GM12878 (cell line): ENCODE measurements around the gene RASGRF2.

ENCODE experiments used
- CHD2 ChIP-seq: IDR thresholded peaks from 2 replicates; pipeline ENCODE4 v1.6.1; 2011; ENCODE audit warnings: low read depth, low read length, improper control_type of control experiment, borderline replicate concordance
- GABPA ChIP-seq: IDR thresholded peaks from 2 replicates; pipeline ENCODE4 v1.6.1; 2014; ENCODE audit warnings: antibody characterized with exemption, low read depth, mild to moderate bottlenecking, inconsistent platforms
- POLR2A ChIP-seq: IDR thresholded peaks from 2 replicates; pipeline ENCODE4 v1.6.1; 2011; ENCODE audit warnings: low read depth, mild to moderate bottlenecking, low read length
- SUPT20H ChIP-seq: IDR thresholded peaks from 2 replicates; pipeline ENCODE4 v1.6.1; 2011; ENCODE audit warnings: low read depth, mild to moderate bottlenecking, low read length, moderate library complexity, borderline replicate concordance; ENCODE audit not compliant: control insufficient read depth
- TF ChIP-seq, protein P1 (sequence below): IDR thresholded peaks from 2 replicates; pipeline ENCODE4 v1.6.1; 2012; ENCODE audit warnings: low read depth, low read length, improper control_type of control experiment
- TF ChIP-seq, protein P2 (sequence below): IDR thresholded peaks from 2 replicates; pipeline ENCODE4 v1.6.1; 2011; ENCODE audit warnings: mild to moderate bottlenecking, low read depth, low read length, moderate library complexity; ENCODE audit not compliant: insufficient replicate concordance
- TF ChIP-seq, protein P3 (sequence below), 3 experiments: IDR thresholded peaks in 2 of 3; conservative IDR thresholded peaks in 1 of 3; 2 replicates each; pipeline ENCODE4 v1.5.1; 2011; ENCODE audit warnings: low read depth in 3 of 3, low read length in 3 of 3, mild to moderate bottlenecking in 3 of 3, control low read depth in 2 of 3, moderate library complexity in 2 of 3, inconsistent platforms in 1 of 3, mixed read lengths in 1 of 3; ENCODE audit not compliant: control insufficient read depth in 2 of 3, insufficient read depth in 1 of 3; ENCODE audit errors: extremely low read depth in 1 of 3

DNA sequence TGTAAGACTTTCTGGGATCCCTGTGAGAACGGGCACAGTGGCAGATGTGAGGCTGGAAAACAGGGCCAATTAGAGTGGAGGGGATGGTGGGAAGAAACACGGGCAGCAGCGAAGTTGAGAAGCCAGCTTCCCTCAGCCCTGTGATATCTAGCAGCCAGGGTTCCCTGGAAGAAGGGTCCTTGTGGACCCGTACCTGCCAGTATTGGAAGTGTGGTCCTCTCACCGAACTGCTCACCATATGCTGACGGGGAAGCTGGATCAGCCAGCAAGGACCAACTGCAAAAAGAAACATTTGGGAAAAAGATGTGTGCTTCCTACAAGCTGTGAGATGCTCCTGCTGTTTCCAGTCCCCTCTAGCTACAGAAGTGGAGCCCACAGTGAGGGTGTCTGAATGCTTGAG lies 286.5 kb downstream of the RASGRF2 start:
- TF ChIP-seq GABPA (no peak), SUPT20H (no peak), POLR2A (no peak), CHD2 (no peak)
- TF ChIP-seq, protein P1, sequence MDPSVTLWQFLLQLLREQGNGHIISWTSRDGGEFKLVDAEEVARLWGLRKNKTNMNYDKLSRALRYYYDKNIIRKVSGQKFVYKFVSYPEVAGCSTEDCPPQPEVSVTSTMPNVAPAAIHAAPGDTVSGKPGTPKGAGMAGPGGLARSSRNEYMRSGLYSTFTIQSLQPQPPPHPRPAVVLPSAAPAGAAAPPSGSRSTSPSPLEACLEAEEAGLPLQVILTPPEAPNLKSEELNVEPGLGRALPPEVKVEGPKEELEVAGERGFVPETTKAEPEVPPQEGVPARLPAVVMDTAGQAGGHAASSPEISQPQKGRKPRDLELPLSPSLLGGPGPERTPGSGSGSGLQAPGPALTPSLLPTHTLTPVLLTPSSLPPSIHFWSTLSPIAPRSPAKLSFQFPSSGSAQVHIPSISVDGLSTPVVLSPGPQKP: no peak
- TF ChIP-seq, protein P2, sequence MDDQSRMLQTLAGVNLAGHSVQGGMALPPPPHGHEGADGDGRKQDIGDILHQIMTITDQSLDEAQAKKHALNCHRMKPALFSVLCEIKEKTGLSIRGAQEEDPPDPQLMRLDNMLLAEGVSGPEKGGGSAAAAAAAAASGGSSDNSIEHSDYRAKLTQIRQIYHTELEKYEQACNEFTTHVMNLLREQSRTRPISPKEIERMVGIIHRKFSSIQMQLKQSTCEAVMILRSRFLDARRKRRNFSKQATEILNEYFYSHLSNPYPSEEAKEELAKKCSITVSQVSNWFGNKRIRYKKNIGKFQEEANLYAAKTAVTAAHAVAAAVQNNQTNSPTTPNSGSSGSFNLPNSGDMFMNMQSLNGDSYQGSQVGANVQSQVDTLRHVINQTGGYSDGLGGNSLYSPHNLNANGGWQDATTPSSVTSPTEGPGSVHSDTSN: no peak
- TF ChIP-seq, protein P3, sequence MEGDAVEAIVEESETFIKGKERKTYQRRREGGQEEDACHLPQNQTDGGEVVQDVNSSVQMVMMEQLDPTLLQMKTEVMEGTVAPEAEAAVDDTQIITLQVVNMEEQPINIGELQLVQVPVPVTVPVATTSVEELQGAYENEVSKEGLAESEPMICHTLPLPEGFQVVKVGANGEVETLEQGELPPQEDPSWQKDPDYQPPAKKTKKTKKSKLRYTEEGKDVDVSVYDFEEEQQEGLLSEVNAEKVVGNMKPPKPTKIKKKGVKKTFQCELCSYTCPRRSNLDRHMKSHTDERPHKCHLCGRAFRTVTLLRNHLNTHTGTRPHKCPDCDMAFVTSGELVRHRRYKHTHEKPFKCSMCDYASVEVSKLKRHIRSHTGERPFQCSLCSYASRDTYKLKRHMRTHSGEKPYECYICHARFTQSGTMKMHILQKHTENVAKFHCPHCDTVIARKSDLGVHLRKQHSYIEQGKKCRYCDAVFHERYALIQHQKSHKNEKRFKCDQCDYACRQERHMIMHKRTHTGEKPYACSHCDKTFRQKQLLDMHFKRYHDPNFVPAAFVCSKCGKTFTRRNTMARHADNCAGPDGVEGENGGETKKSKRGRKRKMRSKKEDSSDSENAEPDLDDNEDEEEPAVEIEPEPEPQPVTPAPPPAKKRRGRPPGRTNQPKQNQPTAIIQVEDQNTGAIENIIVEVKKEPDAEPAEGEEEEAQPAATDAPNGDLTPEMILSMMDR (IDR thresholded peaks at IDR 0.05 in 2 of 3, conservative IDR thresholded peaks at IDR 0.05 in 1 of 3; ENCODE audit: control insufficient read depth in 2 of 3, extremely low read depth in 1 of 3, insufficient read depth in 1 of 3, low read depth in 3 of 3, low read length in 3 of 3): no peak
